BE2C (cell line): ENCODE results near the gene STK39.

ENCODE experiments used
- DNase-seq: peaks from one replicate; pipeline ENCODE4 v3.0.0-alpha.2; 2020
- H3K27me3 ChIP-seq: fragments of 250-450 bp; sonication (Bioruptor Pico); 2 replicates; pipeline ENCODE4 v1.5.1; 2020; ENCODE audit warnings: mild to moderate bottlenecking
- H3K36me3 ChIP-seq: fragments of 250-450 bp; sonication (Bioruptor Pico); 2 replicates; pipeline ENCODE4 v1.5.1; 2020; ENCODE audit warnings: mild to moderate bottlenecking
- H3K4me1 ChIP-seq: fragments of 250-450 bp; sonication (Bioruptor Pico); 2 replicates; pipeline ENCODE4 v1.5.1; 2020
- H3K4me3 ChIP-seq: 2 replicates; pipeline ENCODE4 v1.5.1; 2011; ENCODE audit warnings: low read depth, low read length
- H3K9me3 ChIP-seq: fragments of 250-450 bp; sonication (Bioruptor Pico); 2 replicates; pipeline ENCODE4 v1.5.1; 2020
- CTCF ChIP-seq: IDR thresholded peaks from 2 replicates; pipeline ENCODE4 v1.5.1; 2012; ENCODE audit warnings: mild to moderate bottlenecking, low read depth, low read length

The STK39 gene

DNA sequence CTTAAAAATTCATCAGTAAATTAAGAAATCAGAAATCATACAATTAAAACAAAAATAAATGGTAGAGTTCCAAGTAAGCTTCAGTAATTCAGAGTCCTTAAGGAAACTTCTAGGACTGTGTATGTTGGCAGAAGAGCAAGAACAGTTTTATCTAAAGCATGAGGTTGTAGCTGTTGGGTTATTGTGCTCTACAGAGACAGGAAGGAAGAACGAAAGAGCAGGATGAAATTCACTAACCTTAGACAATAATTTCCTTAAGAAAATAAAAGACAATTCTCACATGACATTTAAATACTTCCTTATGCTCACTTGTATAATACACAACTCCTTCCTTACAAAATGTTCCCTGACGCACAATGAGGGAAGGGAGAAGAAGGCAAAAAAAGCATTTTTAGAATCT is 133.4 kb downstream of the STK39 start:
- H3K4me1 ChIP-seq: no peaks in the 10 kb centered on the region
- no peak for TF ChIP-seq CTCF
- no peak for DNase-seq
- H3K27me3 ChIP-seq: no peaks in the 10 kb centered on the region
- H3K9me3 ChIP-seq: no peaks in the 10 kb centered on the region
- no peaks in the 10 kb centered on the region for H3K36me3 ChIP-seq
- H3K4me3 ChIP-seq: no peak overlapping the region

DNA sequence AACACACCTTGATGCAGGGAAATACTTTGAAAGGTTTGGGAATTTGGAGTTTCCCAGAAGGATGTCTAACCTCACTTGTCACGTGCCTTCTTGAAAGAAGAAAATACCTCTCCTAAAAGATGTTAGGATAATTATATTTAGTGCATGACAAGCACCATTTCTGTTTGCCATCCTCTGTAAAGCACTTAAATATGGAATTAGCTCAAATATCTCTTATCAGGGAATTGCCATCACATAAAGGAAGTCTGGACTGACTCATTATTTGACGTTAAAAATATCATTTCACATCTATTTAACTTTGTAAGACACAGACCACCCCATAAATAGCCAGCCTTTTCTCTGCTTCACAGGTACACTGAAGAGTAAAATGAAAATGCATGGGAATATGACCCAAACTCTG is 140.1 kb downstream of the STK39 start:
- Histone ChIP-seq H3K9me3 (no peaks in the 10 kb centered on the region), H3K36me3 (no peaks in the 10 kb centered on the region), H3K27me3 (no peaks in the 10 kb centered on the region), H3K4me3 (no peak overlapping the region), H3K4me1 (peaks cover 3% of the 10 kb centered on the region)
- no peak for DNase-seq
- TF ChIP-seq CTCF: no peak

DNA sequence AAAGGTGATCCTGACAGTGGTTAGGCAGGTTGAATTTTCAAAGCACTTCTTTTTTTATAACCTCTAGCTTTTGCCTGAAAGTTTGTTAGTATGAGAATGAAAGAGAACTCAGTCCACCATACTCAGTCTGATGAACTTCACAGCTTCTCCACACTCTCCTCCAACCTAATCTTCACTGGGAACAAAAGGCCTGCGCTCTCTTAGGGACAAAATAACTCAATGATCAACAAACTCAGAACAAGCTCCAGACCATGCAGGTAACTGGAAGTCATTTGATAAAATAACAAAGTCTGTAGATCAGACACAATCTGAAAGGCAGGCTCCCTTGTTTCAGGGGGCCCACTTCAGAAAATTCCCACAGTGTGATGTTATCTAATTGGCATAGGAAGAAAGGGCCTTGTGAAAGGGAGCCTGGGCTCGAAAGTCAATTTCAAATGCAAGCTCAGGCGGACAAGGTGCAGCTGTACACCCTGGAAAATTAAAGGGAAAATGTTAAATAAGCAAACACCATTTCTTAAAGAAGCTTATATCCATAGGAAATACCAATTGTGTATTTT is 142.2 kb downstream of the STK39 start:
- no peak for TF ChIP-seq CTCF
- no peaks in the 10 kb centered on the region for H3K36me3 ChIP-seq
- no peaks in the 10 kb centered on the region for H3K9me3 ChIP-seq
- H3K4me3 ChIP-seq: no peak overlapping the region
- no peak for DNase-seq
- H3K27me3 ChIP-seq: no peaks in the 10 kb centered on the region
- peaks cover 3% of the 10 kb centered on the region for H3K4me1 ChIP-seq

DNA sequence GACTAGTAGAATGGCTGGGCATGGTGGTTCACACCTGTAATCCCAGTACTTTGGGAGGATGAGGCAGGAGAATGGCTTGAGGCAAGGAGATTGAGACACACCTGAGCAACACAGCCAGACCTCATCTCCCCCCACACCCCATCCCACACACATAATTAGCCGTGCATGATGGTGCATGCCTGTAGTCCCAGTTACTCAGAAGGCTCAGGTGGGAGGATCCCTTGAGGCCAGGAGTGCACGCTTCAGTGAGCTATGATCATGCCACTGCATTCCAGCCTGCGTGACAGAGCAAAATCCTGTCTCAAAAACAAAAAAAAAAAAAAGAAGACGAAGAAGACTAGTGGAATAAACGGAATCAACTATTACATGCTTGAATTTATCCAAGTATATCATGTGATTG is 150.0 kb downstream of the STK39 start:
- no peaks in the 10 kb centered on the region for H3K27me3 ChIP-seq
- no peak overlapping the region for H3K4me3 ChIP-seq
- no peaks in the 10 kb centered on the region for H3K36me3 ChIP-seq
- no peak for DNase-seq
- H3K9me3 ChIP-seq: no peaks in the 10 kb centered on the region
- no peak for TF ChIP-seq CTCF
- H3K4me1 ChIP-seq: no peaks in the 10 kb centered on the region

- H3K36me3 ChIP-seq: no peaks in the 10 kb centered on the region
- TF ChIP-seq CTCF: no peak
Observed at GRCh38 chr2:168096158-168096557, 151.2 kb downstream of the STK39 start.

GRCh38 chr2:168091986-168092385 is 155.4 kb downstream of the STK39 start:
- Histone ChIP-seq H3K27me3 (no peaks in the 10 kb centered on the region), H3K36me3 (no peaks in the 10 kb centered on the region), H3K4me3 (no peak overlapping the region), H3K4me1 (no peaks in the 10 kb centered on the region), H3K9me3 (no peaks in the 10 kb centered on the region)
- no peak for TF ChIP-seq CTCF
- no peak for DNase-seq

More at GRCh38 chr2:168096158-168096557, 151.2 kb downstream of the STK39 start:
- Histone ChIP-seq H3K4me3 (no peak overlapping the region), H3K4me1 (no peaks in the 10 kb centered on the region), H3K27me3 (no peaks in the 10 kb centered on the region), H3K9me3 (no peaks in the 10 kb centered on the region)
- DNase-seq: no peak
